Calu3 (cell line): ENCODE measurements around the gene ING4. TPM values are rescaled to one million over a fixed set of nuclear protein-coding genes. Genes with fewer than 3 reads are reported as not detected.
A peak's percentile ranks its signal among the peaks of the same experiment; 100 is the strongest.

Source experiments
- BruUV-seq: library from RNA; stranded (reverse); fragments of 400-500 nt; replicated peaks from 2 replicates; lab custom pipeline; 2021; lab: Mats Ljungman, UMichigan
- CTCF ChIA-PET: fragments of 300-600 bp; sonication (Branson Sonifier 250); formaldehyde crosslinking; loops from one replicate; lab custom pipeline; 2022; ENCODE audit warnings: antibody characterized with exemption; lab: Charles Lee
- DNase-seq: peaks from one replicate; pipeline ENCODE4 v3.0.0; 2022
- H3K27ac Mint-ChIP-seq: one replicate; pipeline ENCODE4 v1.8.0; 2022; ENCODE audit warnings: mixed read lengths; ENCODE audit not compliant: unreplicated experiment
- H3K27me3 Mint-ChIP-seq: one replicate; pipeline ENCODE4 v1.8.0; 2022; ENCODE audit warnings: mixed read lengths; ENCODE audit not compliant: unreplicated experiment
- H3K36me3 Mint-ChIP-seq: one replicate; pipeline ENCODE4 v1.8.0; 2022; ENCODE audit warnings: mild to moderate bottlenecking, moderate library complexity, mixed read lengths; ENCODE audit not compliant: insufficient read depth, unreplicated experiment
- H3K4me1 Mint-ChIP-seq: one replicate; pipeline ENCODE4 v1.8.0; 2022; ENCODE audit warnings: mild to moderate bottlenecking, low read depth, mixed read lengths; ENCODE audit not compliant: unreplicated experiment
- H3K4me3 Mint-ChIP-seq: one replicate; pipeline ENCODE4 v1.8.0; 2022; ENCODE audit warnings: mild to moderate bottlenecking, low read depth, moderate library complexity, mixed read lengths; ENCODE audit not compliant: unreplicated experiment
- H3K9me3 Mint-ChIP-seq: one replicate; pipeline ENCODE4 v1.8.0; 2022; ENCODE audit warnings: low read depth, mixed read lengths; ENCODE audit not compliant: unreplicated experiment
- intact Hi-C: fragments of 100-400 bp; cut with micrococcal nuclease; formaldehyde crosslinking; loops from one replicate; pipeline ENCODE4 v1.10.0; 2022; ENCODE audit not compliant: unreplicated experiment
- total RNA-seq: library from RNA; stranded (reverse); gene quantifications from 2 replicates; pipeline ENCODE4 v1.2.3, GENCODE V29; 2022
- TF ChIP-seq, protein P1 (sequence below): fragments of 200-600 bp; IDR thresholded peaks from one replicate; pipeline ENCODE4 v1.8.0; 2022; ENCODE audit warnings: antibody characterized with exemption; ENCODE audit not compliant: unreplicated experiment

Gene ING4
- total RNA-seq, 1 experiment from 2014 or later, result 24.9 TPM

DNA sequence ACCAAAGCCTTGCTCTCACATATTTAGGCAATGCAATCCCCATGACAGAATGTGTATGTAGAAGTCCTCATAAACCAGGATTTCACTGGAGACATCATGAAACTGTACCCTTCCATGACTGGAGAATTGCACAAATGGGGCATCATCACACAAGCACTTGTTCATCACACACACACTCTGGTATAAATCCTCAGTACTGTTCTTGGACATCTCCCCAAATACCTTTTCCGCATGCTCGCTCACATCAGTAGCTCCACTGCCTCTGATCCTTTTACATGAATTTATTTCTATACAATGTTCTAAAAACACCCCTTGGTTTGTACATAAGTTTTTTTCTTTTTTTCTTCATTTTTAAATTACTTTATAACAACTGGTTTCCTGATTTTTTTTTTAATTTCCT lies 3.3 kb upstream of the ING4 start:
- TF ChIP-seq, protein P1, sequence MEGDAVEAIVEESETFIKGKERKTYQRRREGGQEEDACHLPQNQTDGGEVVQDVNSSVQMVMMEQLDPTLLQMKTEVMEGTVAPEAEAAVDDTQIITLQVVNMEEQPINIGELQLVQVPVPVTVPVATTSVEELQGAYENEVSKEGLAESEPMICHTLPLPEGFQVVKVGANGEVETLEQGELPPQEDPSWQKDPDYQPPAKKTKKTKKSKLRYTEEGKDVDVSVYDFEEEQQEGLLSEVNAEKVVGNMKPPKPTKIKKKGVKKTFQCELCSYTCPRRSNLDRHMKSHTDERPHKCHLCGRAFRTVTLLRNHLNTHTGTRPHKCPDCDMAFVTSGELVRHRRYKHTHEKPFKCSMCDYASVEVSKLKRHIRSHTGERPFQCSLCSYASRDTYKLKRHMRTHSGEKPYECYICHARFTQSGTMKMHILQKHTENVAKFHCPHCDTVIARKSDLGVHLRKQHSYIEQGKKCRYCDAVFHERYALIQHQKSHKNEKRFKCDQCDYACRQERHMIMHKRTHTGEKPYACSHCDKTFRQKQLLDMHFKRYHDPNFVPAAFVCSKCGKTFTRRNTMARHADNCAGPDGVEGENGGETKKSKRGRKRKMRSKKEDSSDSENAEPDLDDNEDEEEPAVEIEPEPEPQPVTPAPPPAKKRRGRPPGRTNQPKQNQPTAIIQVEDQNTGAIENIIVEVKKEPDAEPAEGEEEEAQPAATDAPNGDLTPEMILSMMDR, result no peak
- Mint-ChIP-seq H3K4me3 (no peak overlapping the region), H3K36me3 (peaks cover 46% of the 10 kb centered on the region), H3K27me3 (no peaks in the 10 kb centered on the region), H3K9me3 (no peaks in the 10 kb centered on the region), H3K4me1 (peaks cover 10% of the 10 kb centered on the region), H3K27ac (no peak overlapping the region)
- BruUV-seq, result no TSS peak
- DNase-seq, result no peak
- intact Hi-C loops, result no loop called here
- CTCF ChIA-PET, result no interaction called here

DNA sequence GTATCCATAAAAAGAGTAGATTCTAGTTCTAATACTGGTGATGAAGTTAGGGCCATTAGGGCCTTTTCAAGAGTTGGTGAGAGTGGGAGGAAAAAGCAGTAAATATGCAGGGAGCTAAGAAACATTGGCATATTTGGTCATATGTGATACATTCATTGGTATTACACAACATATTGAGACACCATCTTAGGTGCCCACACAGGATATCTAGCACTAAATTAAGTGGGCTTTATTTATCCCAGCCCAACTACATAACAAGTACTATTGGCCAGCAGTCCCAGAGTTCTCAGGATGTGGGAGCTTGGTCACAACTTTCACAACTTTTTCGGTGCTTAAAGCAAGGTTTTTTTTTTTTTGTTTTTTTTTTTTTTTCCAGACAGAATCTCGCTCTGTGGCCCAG lies 2.0 kb upstream of the ING4 start:
- Mint-ChIP-seq H3K4me1 (peaks cover 10% of the 10 kb centered on the region), H3K36me3 (peaks cover 36% of the 10 kb centered on the region), H3K27ac (no peak overlapping the region), H3K9me3 (no peaks in the 10 kb centered on the region), H3K4me3 (no peak overlapping the region), H3K27me3 (no peaks in the 10 kb centered on the region)
- TF ChIP-seq, protein P1, result no peak
- intact Hi-C loops, result loop anchor here (5.0 kb wide), 1 partner anchor 57 kb away; the partner anchor contains the start of gene COPS7A
- no TSS peak for BruUV-seq
- no peak for DNase-seq
- CTCF ChIA-PET, result no interaction called here

DNA sequence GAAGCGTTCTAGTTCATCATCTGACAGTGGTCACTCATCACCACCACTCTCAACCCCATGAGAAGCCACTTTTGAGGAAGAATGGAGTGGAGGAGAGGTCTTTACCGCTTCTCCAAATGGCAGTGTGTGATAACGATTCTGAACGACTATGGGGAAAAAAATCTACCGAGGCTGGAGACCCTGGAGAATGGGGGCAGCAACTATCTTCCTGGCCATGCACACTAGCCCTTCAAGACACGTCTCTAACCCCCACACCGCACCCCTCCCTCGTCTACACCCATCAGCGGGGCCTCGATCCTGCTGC lies 365 bp downstream of the ING4 start:
- H3K4me3 Mint-ChIP-seq, result peak overlapping the region; percentile 86
- peaks cover 28% of the 10 kb centered on the region for H3K36me3 Mint-ChIP-seq
- TF ChIP-seq, protein P1, result no peak
- intact Hi-C loops, result loop anchor here (5.0 kb wide), 1 partner anchor 60 kb away; the partner anchor contains the start of gene COPS7A
- no peaks in the 10 kb centered on the region for H3K9me3 Mint-ChIP-seq
- peak overlapping the region; percentile 92 for H3K27ac Mint-ChIP-seq
- peaks cover 10% of the 10 kb centered on the region for H3K4me1 Mint-ChIP-seq
- CTCF ChIA-PET, result no interaction called here
- TSS peak; percentile 59 for BruUV-seq
- H3K27me3 Mint-ChIP-seq, result no peaks in the 10 kb centered on the region
- no peak for DNase-seq

DNA sequence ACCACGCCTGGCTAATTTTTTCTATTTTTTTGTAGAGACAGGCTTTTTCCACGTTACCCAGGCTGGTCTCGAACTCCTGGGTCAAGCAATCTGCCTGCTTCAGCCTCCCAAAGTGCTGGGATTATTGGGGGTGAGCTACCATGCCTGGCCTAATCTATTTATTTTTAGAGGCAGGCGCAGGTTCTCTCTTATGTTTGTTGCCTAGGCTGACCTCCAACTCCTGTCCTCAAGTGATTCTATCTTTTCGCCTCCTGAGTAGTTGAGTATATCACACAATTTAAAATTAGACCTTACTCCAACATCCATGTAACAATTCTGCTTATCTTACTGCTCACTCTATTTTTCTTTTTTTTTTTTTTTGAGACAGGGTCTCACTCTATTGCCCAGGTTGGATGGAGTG lies 8.9 kb downstream of the ING4 start:
- H3K27ac Mint-ChIP-seq, result no peak overlapping the region
- no peak overlapping the region for H3K4me3 Mint-ChIP-seq
- no peaks in the 10 kb centered on the region for H3K9me3 Mint-ChIP-seq
- H3K27me3 Mint-ChIP-seq, result no peaks in the 10 kb centered on the region
- CTCF ChIA-PET, result no interaction called here
- BruUV-seq, result no TSS peak
- H3K36me3 Mint-ChIP-seq, result peaks cover 28% of the 10 kb centered on the region
- intact Hi-C loops, result no loop called here
- no peaks in the 10 kb centered on the region for H3K4me1 Mint-ChIP-seq
- DNase-seq, result no peak
- TF ChIP-seq, protein P1, result no peak
